ENCODE measurements around the gene SAGE1.
"Not testable (repeated sequence)": the region's sequence is repeated elsewhere in the genome, so short reads cannot be mapped to it uniquely, and the experiment has no call there.

- TF ChIP-seq, protein P1, sequence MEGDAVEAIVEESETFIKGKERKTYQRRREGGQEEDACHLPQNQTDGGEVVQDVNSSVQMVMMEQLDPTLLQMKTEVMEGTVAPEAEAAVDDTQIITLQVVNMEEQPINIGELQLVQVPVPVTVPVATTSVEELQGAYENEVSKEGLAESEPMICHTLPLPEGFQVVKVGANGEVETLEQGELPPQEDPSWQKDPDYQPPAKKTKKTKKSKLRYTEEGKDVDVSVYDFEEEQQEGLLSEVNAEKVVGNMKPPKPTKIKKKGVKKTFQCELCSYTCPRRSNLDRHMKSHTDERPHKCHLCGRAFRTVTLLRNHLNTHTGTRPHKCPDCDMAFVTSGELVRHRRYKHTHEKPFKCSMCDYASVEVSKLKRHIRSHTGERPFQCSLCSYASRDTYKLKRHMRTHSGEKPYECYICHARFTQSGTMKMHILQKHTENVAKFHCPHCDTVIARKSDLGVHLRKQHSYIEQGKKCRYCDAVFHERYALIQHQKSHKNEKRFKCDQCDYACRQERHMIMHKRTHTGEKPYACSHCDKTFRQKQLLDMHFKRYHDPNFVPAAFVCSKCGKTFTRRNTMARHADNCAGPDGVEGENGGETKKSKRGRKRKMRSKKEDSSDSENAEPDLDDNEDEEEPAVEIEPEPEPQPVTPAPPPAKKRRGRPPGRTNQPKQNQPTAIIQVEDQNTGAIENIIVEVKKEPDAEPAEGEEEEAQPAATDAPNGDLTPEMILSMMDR (IDR thresholded peaks at IDR 0.05; ENCODE audit: insufficient read depth, low read depth, low read length) = not testable (repeated sequence)
- TF ChIP-seq EZH2 (IDR thresholded peaks at IDR 0.05; ENCODE audit: insufficient read depth, low read length) = not testable (repeated sequence)
These were observed 27.0 kb downstream of the SAGE1 start for GRCh38 chrX:135920516-135920915.
